Liver (tissue), 9 donors: Measurements from ENCODE around the gene BEND3. TPM values are rescaled to one million over a fixed set of nuclear protein-coding genes. Genes with fewer than 3 reads are reported as not detected.

ENCODE experiments used
- DNase-seq: peaks from one replicate; pipeline ENCODE4 v3.0.0-alpha.2; 2017; ENCODE audit warnings: low spot score
- H3K27ac ChIP-seq, 2 donors: one replicate each; pipeline ENCODE4 v1.7.0; 2013; ENCODE audit warnings: inconsistent platforms in 2 of 2, low read length in 2 of 2, control low read depth in 1 of 2, low read depth in 1 of 2, mild to moderate bottlenecking in 1 of 2
- H3K27me3 ChIP-seq, 4 donors: one replicate each; pipeline versions ENCODE4 v1.6.1 to v1.7.0; 2013; ENCODE audit warnings: low read length in 3 of 4, inconsistent platforms in 1 of 4, mild to moderate bottlenecking in 1 of 4, moderate library complexity in 1 of 4; ENCODE audit not compliant: control insufficient read depth in 4 of 4, insufficient read depth in 4 of 4
- H3K36me3 ChIP-seq, 4 donors: one replicate each; pipeline versions ENCODE4 v1.6.1 to v1.7.0; 2013; ENCODE audit warnings: low read length in 3 of 4, mild to moderate bottlenecking in 3 of 4, low read depth in 1 of 4, moderate library complexity in 1 of 4; ENCODE audit not compliant: control insufficient read depth in 4 of 4, insufficient read depth in 3 of 4
- H3K4me1 ChIP-seq, 4 donors: one replicate each; pipeline versions ENCODE4 v1.6.1 to v1.7.0; 2013; ENCODE audit warnings: low read length in 3 of 4, mild to moderate bottlenecking in 3 of 4, moderate library complexity in 1 of 4; ENCODE audit not compliant: control insufficient read depth in 4 of 4, insufficient read depth in 4 of 4
- H3K4me3 ChIP-seq, 3 donors: one replicate each; pipeline versions ENCODE4 v1.6.1 to v1.7.0; 2013; ENCODE audit warnings: low read length in 3 of 3, control low read depth in 1 of 3, low read depth in 1 of 3, mild to moderate bottlenecking in 1 of 3
- H3K9ac ChIP-seq, 2 donors: one replicate each; pipeline ENCODE4 v1.7.0; 2013; ENCODE audit warnings: low read length in 2 of 2, mild to moderate bottlenecking in 2 of 2, moderate library complexity in 2 of 2, control low read depth in 1 of 2, low read depth in 1 of 2
- H3K9me3 ChIP-seq, 4 donors: one replicate each; pipeline versions ENCODE4 v1.6.1 to v1.7.0; 2013; ENCODE audit warnings: low read length in 3 of 4; ENCODE audit not compliant: control insufficient read depth in 4 of 4
- ATF3 ChIP-seq: IDR thresholded peaks from 2 replicates; pipeline ENCODE4 v1.6.1; 2016; ENCODE audit warnings: antibody characterized with exemption
- FOXA1 ChIP-seq: IDR thresholded peaks from 2 replicates; pipeline ENCODE4 v1.6.1; 2016; ENCODE audit warnings: antibody characterized with exemption
- FOXA2 ChIP-seq: IDR thresholded peaks from 2 replicates; pipeline ENCODE4 v1.6.1; 2016; ENCODE audit warnings: antibody characterized with exemption
- GABPA ChIP-seq, 2 donors: IDR thresholded peaks in 1 of 2; conservative IDR thresholded peaks in 1 of 2; 2 replicates each; pipeline ENCODE4 v1.6.1; 2016; ENCODE audit warnings: antibody characterized with exemption in 2 of 2, mild to moderate bottlenecking in 1 of 2, moderate library complexity in 1 of 2
- HNF4G ChIP-seq: IDR thresholded peaks from 2 replicates; pipeline ENCODE4 v1.6.1; 2016; ENCODE audit warnings: antibody characterized with exemption
- JUND ChIP-seq, 2 donors: IDR thresholded peaks; 2 replicates each; pipeline ENCODE4 v1.6.1; 2016; ENCODE audit warnings: antibody characterized with exemption in 2 of 2
- MAX ChIP-seq: IDR thresholded peaks from 2 replicates; pipeline ENCODE4 v1.6.1; 2016; ENCODE audit warnings: antibody characterized with exemption
- NR2F2 ChIP-seq: IDR thresholded peaks from 2 replicates; pipeline ENCODE4 v1.6.1; 2016; ENCODE audit warnings: antibody characterized with exemption
- RAD21 ChIP-seq, 2 donors: IDR thresholded peaks; 2 replicates each; pipeline ENCODE4 v1.6.1; 2016; ENCODE audit warnings: antibody characterized with exemption in 2 of 2, mild to moderate bottlenecking in 2 of 2
- SP1 ChIP-seq: IDR thresholded peaks from 2 replicates; pipeline ENCODE4 v1.6.1; 2018; ENCODE audit warnings: antibody characterized with exemption, mild to moderate bottlenecking
- TAF1 ChIP-seq: conservative IDR thresholded peaks from 2 replicates; pipeline ENCODE4 v1.6.1; 2016; ENCODE audit warnings: antibody characterized with exemption, mild to moderate bottlenecking
- YY1 ChIP-seq: IDR thresholded peaks from 2 replicates; pipeline ENCODE4 v1.6.1; 2016; ENCODE audit warnings: antibody characterized with exemption, mild to moderate bottlenecking
- WGBS: extraction: QIAGEN DNeasy Blood & Tissue Kit; methylation state at CpG from one replicate; pipeline ENCODE4 v1.1.7; 2013; 5-methylcytosine and 5-hydroxymethylcytosine counted together
- polyA plus RNA-seq, 2 donors: library from polyadenylated mRNA; stranded (reverse) in 1 of 2; unstranded in 1 of 2; fragments of 200-250 nt in 1 of 2; fragments of >200 nt in 1 of 2; fragmentation: Nextera tagmentation in 1 of 2; extraction: Ambion mirVana in 1 of 2; gene quantifications; one replicate each; pipeline versions ENCODE4 v1.2.1 to v1.2.3, GENCODE V29; 2013 to 2015
- total RNA-seq, 2 donors: library from RNA; depleted of rRNA; stranded (reverse); fragments of >200 nt; gene quantifications; one replicate each; pipeline ENCODE4 v1.2.3, GENCODE V29; 2014
- TF ChIP-seq, protein P1 (sequence below): IDR thresholded peaks from 2 replicates; pipeline ENCODE4 v1.6.1; 2016; ENCODE audit warnings: antibody characterized with exemption
- TF ChIP-seq, protein P2 (sequence below): fragments of 150-350 bp; IDR thresholded peaks from 2 replicates; pipeline ENCODE4 v1.5.1; 2017; ENCODE audit warnings: improper control_type of control experiment, low read depth, low read length; ENCODE audit not compliant: missing input control
- donor health status: healthy.
- donor health status: healthy.
- donor health status: healthy.
- donor health status: healthy.
- donor health status: healthy.

The BEND3 gene
- total and polyA plus RNA-seq, 4 donors: 0.47 to 1.7 (median 1.2) TPM

DNA sequence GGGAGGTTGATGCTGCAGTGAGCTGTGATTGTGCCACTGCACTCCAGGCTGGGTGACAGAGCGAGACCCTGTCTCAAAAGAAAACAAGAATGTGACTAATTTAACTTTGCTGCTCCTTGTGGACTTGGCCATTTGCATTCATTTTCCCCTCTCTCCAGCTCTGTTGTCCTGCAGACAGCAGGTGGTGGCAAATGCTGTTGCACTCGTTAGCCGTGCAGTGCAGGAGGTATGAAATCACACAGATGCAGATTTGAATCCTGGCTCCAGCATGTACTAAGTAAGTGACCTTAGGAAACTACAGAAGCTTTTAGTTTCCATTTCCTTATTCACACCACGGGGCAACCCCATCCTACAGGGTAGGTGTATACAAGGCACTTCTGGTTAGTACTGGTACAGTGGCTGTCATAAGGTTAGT, 9.6 kb upstream of the BEND3 start:
- H3K4me1 ChIP-seq: no peaks in the 10 kb centered on the region
- no peak overlapping the region for H3K27ac ChIP-seq
- no peaks in the 10 kb centered on the region for H3K27me3 ChIP-seq
- TF ChIP-seq, protein P1, sequence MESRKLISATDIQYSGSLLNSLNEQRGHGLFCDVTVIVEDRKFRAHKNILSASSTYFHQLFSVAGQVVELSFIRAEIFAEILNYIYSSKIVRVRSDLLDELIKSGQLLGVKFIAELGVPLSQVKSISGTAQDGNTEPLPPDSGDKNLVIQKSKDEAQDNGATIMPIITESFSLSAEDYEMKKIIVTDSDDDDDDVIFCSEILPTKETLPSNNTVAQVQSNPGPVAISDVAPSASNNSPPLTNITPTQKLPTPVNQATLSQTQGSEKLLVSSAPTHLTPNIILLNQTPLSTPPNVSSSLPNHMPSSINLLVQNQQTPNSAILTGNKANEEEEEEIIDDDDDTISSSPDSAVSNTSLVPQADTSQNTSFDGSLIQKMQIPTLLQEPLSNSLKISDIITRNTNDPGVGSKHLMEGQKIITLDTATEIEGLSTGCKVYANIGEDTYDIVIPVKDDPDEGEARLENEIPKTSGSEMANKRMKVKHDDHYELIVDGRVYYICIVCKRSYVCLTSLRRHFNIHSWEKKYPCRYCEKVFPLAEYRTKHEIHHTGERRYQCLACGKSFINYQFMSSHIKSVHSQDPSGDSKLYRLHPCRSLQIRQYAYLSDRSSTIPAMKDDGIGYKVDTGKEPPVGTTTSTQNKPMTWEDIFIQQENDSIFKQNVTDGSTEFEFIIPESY: no peak
- TF ChIP-seq SP1: no peak
- no peak for TF ChIP-seq YY1
- no peak for TF ChIP-seq ATF3
- TF ChIP-seq GABPA (IDR thresholded peaks at IDR 0.05 in 1 of 2, conservative IDR thresholded peaks at IDR 0.05 in 1 of 2): no peak
- no peak for TF ChIP-seq FOXA1
- no peak for TF ChIP-seq NR2F2
- TF ChIP-seq, protein P2, sequence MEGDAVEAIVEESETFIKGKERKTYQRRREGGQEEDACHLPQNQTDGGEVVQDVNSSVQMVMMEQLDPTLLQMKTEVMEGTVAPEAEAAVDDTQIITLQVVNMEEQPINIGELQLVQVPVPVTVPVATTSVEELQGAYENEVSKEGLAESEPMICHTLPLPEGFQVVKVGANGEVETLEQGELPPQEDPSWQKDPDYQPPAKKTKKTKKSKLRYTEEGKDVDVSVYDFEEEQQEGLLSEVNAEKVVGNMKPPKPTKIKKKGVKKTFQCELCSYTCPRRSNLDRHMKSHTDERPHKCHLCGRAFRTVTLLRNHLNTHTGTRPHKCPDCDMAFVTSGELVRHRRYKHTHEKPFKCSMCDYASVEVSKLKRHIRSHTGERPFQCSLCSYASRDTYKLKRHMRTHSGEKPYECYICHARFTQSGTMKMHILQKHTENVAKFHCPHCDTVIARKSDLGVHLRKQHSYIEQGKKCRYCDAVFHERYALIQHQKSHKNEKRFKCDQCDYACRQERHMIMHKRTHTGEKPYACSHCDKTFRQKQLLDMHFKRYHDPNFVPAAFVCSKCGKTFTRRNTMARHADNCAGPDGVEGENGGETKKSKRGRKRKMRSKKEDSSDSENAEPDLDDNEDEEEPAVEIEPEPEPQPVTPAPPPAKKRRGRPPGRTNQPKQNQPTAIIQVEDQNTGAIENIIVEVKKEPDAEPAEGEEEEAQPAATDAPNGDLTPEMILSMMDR: no peak
- no peak for TF ChIP-seq FOXA2
- no peak for TF ChIP-seq TAF1
- no peak for TF ChIP-seq RAD21 (IDR thresholded peaks at IDR 0.05)
- H3K4me3 ChIP-seq: no peak overlapping the region
- H3K36me3 ChIP-seq: no peaks in the 10 kb centered on the region
- no peaks in the 10 kb centered on the region for H3K9me3 ChIP-seq
- DNase-seq: no peak
- 70% methylated on average over 4 of the region's 4 CpGs for WGBS
- no peak overlapping the region for H3K9ac ChIP-seq

DNA sequence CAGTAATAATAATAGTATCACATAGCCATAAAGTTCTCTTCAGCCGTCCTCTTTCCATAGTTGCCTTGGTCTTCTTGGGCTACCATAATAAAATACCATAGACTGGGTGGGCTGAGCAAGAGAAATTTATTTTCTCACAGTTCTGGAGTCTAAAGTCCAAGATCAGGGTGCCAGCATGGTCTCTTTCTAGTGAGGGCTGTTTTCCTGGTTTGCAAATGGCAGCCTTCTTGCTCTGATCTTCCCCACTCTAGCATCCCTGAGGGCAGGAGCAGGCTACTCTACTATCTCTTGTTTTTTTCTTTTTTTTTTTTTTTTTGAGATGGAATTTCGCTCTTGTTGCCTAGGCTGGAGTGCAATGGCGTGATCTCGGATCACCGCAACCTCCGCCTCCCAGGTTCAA, 8.2 kb upstream of the BEND3 start:
- Histone ChIP-seq H3K27ac (no peak overlapping the region), H3K9me3 (no peaks in the 10 kb centered on the region), H3K36me3 (no peaks in the 10 kb centered on the region), H3K27me3 (no peaks in the 10 kb centered on the region), H3K4me3 (no peak overlapping the region), H3K9ac (no peak overlapping the region), H3K4me1 (no peaks in the 10 kb centered on the region)
- WGBS: 95% methylated on average over 6 of the region's 6 CpGs
- TF ChIP-seq TAF1 (no peak), GABPA (IDR thresholded peaks at IDR 0.05 in 1 of 2, conservative IDR thresholded peaks at IDR 0.05 in 1 of 2) (no peak), MAX (no peak), ATF3 (no peak), SP1 (no peak), JUND (IDR thresholded peaks at IDR 0.05) (no peak), HNF4G (no peak), YY1 (no peak)
- TF ChIP-seq, protein P1: no peak
- TF ChIP-seq, protein P2: no peak
- DNase-seq: no peak
